ENCODE measurements around the gene PSME2. TPM values are rescaled to one million over a fixed set of nuclear protein-coding genes. Genes with fewer than 3 reads are reported as not detected.
"Not testable (repeated sequence)": the region's sequence is repeated elsewhere in the genome, so short reads cannot be mapped to it uniquely, and the experiment has no call there.

The PSME2 gene
- total RNA-seq, 1 experiment from 2014 or later: 142 TPM

DNA sequence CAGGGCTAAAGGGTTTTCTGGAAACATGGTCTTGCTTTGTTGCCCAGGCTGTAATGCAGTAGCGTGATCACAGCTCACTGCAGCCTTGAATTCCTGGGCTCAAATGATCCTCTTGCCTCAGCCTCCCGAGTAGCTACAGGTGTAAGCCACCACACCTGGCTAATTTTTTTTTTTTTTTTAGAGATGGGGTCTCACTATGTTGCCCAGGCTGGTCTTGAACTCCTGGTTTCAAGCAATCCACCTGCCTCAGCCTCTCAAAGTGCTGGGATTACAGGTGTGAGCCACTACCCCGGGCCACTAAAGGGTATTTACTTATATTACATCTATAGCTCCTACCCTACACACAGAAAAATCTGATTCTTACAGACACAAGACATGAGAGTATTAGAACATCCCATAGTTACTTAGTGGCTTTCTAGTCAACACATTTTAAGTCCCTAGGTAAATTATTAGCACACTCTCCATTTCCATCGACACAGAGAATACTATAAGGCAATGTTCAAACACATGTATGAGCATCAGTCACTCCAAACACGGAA, 38.0 kb downstream of the PSME2 start:
- Mint-ChIP-seq H3K36me3 (ENCODE audit: insufficient read depth, unreplicated experiment) (peaks cover 11% of the 10 kb centered on the region), H3K4me3 (ENCODE audit: unreplicated experiment) (no peak overlapping the region), H3K27me3 (ENCODE audit: insufficient read depth, unreplicated experiment) (no peaks in the 10 kb centered on the region), H3K9me3 (ENCODE audit: unreplicated experiment) (no peaks in the 10 kb centered on the region), H3K27ac (ENCODE audit: unreplicated experiment) (no peak overlapping the region), H3K4me1 (ENCODE audit: low read depth, unreplicated experiment) (no peaks in the 10 kb centered on the region)
- H3K4me1 ChIP-seq: peaks cover 8% of the 10 kb centered on the region; the same call in 1 of the 2 replicates
- CTCF ChIA-PET: interaction anchor here (0.6 to 6.7 kb wide), 15 partner anchors 12 to 56 kb away, joined by 3 to 155 read pairs (median 8); partner anchors contain the start of genes CARMIL3, EMC9, IRF9 and PCK2
- H3K9me3 ChIP-seq: peaks cover 9% of the 10 kb centered on the region
- BruUV-seq (replicated peaks): no TSS peak
- no peaks in the 10 kb centered on the region for H3K27me3 ChIP-seq (replicated peaks; ENCODE audit: control insufficient read depth, insufficient read depth, low read length)
- POLR2A ChIA-PET: interaction anchor here (0.9 to 2.4 kb wide), 4 partner anchors 13 to 50 kb away, joined by 3 to 19 read pairs (median 4); partner anchors contain the start of genes PCK2 and RNF31
- no peak overlapping the region for H3K4me3 ChIP-seq (ENCODE audit: low read depth, low read length)
- TF ChIP-seq, protein P1, sequence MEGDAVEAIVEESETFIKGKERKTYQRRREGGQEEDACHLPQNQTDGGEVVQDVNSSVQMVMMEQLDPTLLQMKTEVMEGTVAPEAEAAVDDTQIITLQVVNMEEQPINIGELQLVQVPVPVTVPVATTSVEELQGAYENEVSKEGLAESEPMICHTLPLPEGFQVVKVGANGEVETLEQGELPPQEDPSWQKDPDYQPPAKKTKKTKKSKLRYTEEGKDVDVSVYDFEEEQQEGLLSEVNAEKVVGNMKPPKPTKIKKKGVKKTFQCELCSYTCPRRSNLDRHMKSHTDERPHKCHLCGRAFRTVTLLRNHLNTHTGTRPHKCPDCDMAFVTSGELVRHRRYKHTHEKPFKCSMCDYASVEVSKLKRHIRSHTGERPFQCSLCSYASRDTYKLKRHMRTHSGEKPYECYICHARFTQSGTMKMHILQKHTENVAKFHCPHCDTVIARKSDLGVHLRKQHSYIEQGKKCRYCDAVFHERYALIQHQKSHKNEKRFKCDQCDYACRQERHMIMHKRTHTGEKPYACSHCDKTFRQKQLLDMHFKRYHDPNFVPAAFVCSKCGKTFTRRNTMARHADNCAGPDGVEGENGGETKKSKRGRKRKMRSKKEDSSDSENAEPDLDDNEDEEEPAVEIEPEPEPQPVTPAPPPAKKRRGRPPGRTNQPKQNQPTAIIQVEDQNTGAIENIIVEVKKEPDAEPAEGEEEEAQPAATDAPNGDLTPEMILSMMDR (IDR thresholded peaks at IDR 0.05; ENCODE audit: insufficient read depth in 1 of 2, low read depth in 1 of 2, low read length in 1 of 2, severe bottlenecking in 1 of 2, unreplicated experiment in 1 of 2): no peak
- H3K36me3 ChIP-seq (ENCODE audit: control insufficient read depth, insufficient read depth, low read length): no peaks in the 10 kb centered on the region
- no peak for DNase-seq
- intact Hi-C loops (cut with micrococcal nuclease; ENCODE audit: unreplicated experiment): loop anchor here (1.0 kb wide), 1 partner anchor 94 kb away; no protein-coding TSS in a partner anchor

DNA sequence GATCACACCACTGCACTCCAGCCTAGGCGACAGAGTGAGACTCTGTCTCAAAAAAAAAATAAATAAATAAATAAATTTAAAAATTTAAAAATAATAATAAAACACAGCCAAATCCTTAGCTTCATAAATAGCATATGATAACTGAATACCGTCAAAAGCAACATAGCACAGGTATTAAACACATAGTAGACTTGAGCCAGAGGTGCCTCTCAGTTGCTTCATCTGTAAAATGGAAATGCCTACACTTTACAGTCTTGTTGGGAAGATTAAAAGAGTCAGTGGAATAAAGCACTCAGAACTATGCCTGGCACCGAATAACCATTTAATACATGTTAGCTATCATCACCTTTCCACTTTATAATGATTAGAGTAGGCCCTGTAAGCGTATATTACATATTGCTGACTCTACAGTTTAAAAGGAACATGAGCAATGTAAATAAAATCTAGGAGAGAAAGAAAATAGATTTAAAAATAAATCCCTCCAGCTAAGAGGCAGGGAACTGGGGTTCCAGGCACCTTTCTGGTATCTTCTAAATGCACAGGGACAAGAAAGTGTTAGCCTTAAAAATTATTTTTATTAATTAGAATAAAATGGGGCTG, 39.6 kb downstream of the PSME2 start:
- H3K4me1 ChIP-seq: peaks cover 8% of the 10 kb centered on the region; the same call in 1 of the 2 replicates
- intact Hi-C loops (cut with micrococcal nuclease; ENCODE audit: unreplicated experiment): no loop called here
- Mint-ChIP-seq H3K9me3 (ENCODE audit: unreplicated experiment) (no peaks in the 10 kb centered on the region), H3K4me3 (ENCODE audit: unreplicated experiment) (no peak overlapping the region), H3K4me1 (ENCODE audit: low read depth, unreplicated experiment) (no peaks in the 10 kb centered on the region), H3K36me3 (ENCODE audit: insufficient read depth, unreplicated experiment) (peaks cover 23% of the 10 kb centered on the region), H3K27me3 (ENCODE audit: insufficient read depth, unreplicated experiment) (no peaks in the 10 kb centered on the region), H3K27ac (ENCODE audit: unreplicated experiment) (no peak overlapping the region)
- peaks cover 9% of the 10 kb centered on the region for H3K9me3 ChIP-seq
- BruUV-seq (replicated peaks): no TSS peak
- H3K36me3 ChIP-seq (ENCODE audit: control insufficient read depth, insufficient read depth, low read length): no peaks in the 10 kb centered on the region
- TF ChIP-seq, protein P1 (IDR thresholded peaks at IDR 0.05; ENCODE audit: insufficient read depth in 1 of 2, low read depth in 1 of 2, low read length in 1 of 2, severe bottlenecking in 1 of 2, unreplicated experiment in 1 of 2): no peak
- H3K4me3 ChIP-seq (ENCODE audit: low read depth, low read length): no peak overlapping the region
- no peak for DNase-seq
- ChIA-PET POLR2A (interaction anchor here (0.6 to 1.0 kb wide), 2 partner anchors 13 to 18 kb away, joined by 4 to 7 read pairs; partner anchors contain the start of gene PCK2), CTCF (interaction anchor here (1.4 to 6.7 kb wide), 3 partner anchors 8 to 50 kb away, joined by 3 to 155 read pairs (median 9); partner anchors contain the start of genes DCAF11, NRL and PCK2)
- H3K27me3 ChIP-seq (replicated peaks; ENCODE audit: control insufficient read depth, insufficient read depth, low read length): no peaks in the 10 kb centered on the region

- intact Hi-C loops (cut with micrococcal nuclease; ENCODE audit: unreplicated experiment); BruUV-seq (replicated peaks); H3K4me3 Mint-ChIP-seq (ENCODE audit: unreplicated experiment); H3K27ac Mint-ChIP-seq (ENCODE audit: unreplicated experiment); H3K4me3 ChIP-seq (ENCODE audit: low read depth, low read length); H3K4me1 Mint-ChIP-seq (ENCODE audit: low read depth, unreplicated experiment); H3K36me3 ChIP-seq (ENCODE audit: control insufficient read depth, insufficient read depth, low read length); H3K4me1 ChIP-seq; DNase-seq; H3K27me3 ChIP-seq (replicated peaks; ENCODE audit: control insufficient read depth, insufficient read depth, low read length); H3K9me3 ChIP-seq; H3K9me3 Mint-ChIP-seq (ENCODE audit: unreplicated experiment); H3K27me3 Mint-ChIP-seq (ENCODE audit: insufficient read depth, unreplicated experiment): not testable (repeated sequence)
- ChIA-PET CTCF (interaction anchor here (1.0 to 6.7 kb wide), 4 partner anchors 9 to 48 kb away, joined by 3 to 155 read pairs (median 6); partner anchors contain the start of genes DCAF11, NRL and PCK2), POLR2A (interaction anchor here (1.5 kb wide), 1 partner anchor 12 kb away, joined by 13 read pairs; the partner anchor contains the start of gene PCK2)
- H3K36me3 Mint-ChIP-seq (ENCODE audit: insufficient read depth, unreplicated experiment): peaks cover 24% of the 10 kb centered on the region
Measured at GRCh38 chr14:24105609-24106239, 40.7 kb downstream of the PSME2 start.
